Measurements from ENCODE around the gene ZNF280A.

Gene ZNF280A

DNA sequence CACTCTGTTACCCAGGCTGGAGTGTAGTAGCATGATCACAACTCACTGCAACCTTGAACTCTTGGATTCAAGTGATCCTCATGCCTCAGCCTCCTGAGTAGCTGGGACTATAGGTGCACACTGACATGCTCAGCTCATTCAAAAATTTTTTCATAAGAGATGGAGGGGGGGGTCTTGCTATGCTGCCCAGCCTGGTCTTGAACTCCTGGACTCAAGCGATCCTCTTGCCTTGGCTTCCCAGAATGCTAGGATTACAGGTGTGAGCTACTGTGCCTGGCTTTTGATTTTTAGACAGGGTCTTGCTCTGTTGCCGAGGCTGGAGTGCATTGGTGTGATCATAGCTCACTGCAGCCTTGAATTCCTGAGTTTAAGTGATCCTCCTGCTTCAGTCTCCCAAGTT, 25.0 kb upstream of the ZNF280A start:
- Histone ChIP-seq H3K4me3 (replicated peaks; ENCODE audit: insufficient read depth, low read length) (no peak overlapping the region), H3K27me3 (ENCODE audit: insufficient read depth, poor library complexity, severe bottlenecking) (no peaks in the 10 kb centered on the region), H3K27ac (replicated peaks) (peak overlapping the region; percentile 58; the same call in 1 of the 2 replicates)
- DNase-seq (ENCODE audit: low read depth in 1 of 2, low spot score in 1 of 2) = no peak
- TF ChIP-seq, protein P1, sequence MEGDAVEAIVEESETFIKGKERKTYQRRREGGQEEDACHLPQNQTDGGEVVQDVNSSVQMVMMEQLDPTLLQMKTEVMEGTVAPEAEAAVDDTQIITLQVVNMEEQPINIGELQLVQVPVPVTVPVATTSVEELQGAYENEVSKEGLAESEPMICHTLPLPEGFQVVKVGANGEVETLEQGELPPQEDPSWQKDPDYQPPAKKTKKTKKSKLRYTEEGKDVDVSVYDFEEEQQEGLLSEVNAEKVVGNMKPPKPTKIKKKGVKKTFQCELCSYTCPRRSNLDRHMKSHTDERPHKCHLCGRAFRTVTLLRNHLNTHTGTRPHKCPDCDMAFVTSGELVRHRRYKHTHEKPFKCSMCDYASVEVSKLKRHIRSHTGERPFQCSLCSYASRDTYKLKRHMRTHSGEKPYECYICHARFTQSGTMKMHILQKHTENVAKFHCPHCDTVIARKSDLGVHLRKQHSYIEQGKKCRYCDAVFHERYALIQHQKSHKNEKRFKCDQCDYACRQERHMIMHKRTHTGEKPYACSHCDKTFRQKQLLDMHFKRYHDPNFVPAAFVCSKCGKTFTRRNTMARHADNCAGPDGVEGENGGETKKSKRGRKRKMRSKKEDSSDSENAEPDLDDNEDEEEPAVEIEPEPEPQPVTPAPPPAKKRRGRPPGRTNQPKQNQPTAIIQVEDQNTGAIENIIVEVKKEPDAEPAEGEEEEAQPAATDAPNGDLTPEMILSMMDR (IDR thresholded peaks at IDR 0.05; ENCODE audit: insufficient read depth, low read length) = no peak
- TF ChIP-seq SPI1 (IDR thresholded peaks at IDR 0.05; ENCODE audit: borderline replicate concordance, low read depth) (no peak), GABPA (IDR thresholded peaks at IDR 0.05; ENCODE audit: low read depth) (no peak), POLR2AphosphoS5 (IDR thresholded peaks at IDR 0.05; ENCODE audit: low read depth) (no peak)
- TF ChIP-seq, protein P2, sequence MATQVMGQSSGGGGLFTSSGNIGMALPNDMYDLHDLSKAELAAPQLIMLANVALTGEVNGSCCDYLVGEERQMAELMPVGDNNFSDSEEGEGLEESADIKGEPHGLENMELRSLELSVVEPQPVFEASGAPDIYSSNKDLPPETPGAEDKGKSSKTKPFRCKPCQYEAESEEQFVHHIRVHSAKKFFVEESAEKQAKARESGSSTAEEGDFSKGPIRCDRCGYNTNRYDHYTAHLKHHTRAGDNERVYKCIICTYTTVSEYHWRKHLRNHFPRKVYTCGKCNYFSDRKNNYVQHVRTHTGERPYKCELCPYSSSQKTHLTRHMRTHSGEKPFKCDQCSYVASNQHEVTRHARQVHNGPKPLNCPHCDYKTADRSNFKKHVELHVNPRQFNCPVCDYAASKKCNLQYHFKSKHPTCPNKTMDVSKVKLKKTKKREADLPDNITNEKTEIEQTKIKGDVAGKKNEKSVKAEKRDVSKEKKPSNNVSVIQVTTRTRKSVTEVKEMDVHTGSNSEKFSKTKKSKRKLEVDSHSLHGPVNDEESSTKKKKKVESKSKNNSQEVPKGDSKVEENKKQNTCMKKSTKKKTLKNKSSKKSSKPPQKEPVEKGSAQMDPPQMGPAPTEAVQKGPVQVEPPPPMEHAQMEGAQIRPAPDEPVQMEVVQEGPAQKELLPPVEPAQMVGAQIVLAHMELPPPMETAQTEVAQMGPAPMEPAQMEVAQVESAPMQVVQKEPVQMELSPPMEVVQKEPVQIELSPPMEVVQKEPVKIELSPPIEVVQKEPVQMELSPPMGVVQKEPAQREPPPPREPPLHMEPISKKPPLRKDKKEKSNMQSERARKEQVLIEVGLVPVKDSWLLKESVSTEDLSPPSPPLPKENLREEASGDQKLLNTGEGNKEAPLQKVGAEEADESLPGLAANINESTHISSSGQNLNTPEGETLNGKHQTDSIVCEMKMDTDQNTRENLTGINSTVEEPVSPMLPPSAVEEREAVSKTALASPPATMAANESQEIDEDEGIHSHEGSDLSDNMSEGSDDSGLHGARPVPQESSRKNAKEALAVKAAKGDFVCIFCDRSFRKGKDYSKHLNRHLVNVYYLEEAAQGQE (IDR thresholded peaks at IDR 0.05; ENCODE audit: insufficient replicate concordance, low read depth) = no peak

DNA sequence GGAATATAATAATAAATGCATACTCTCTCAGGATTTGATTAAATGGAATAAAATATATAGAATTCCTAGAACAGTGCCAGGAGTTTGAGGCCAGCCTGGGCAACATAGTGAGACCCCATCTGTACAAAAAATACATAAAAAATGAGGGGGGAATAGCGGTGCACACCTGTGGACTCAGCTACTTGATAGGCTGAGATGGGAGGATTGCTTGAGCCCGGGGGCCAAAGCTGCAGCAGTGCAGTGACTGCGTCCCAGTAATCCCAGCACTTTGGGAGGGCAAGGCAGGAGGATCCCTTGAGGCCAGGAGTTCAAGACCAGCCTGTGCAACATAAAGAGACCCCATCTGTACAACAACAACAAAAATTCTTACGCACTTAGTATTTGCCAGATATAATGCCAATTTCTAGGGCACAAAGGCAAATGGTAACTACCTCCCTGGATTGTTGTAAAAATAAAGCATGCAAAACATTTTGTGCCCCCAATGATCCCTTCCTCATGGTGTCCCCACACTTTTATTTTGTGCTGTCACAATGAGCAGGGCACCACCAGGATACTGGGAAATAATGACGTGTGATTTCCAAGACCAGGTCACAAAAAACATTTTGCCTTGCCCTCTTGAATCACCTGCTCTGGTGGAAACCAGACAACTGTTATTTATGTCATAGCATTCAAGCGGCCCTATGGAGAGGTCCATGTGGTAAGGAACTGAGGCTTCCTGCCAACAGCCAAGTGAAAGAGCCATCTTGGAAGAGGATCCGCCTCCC, 18.3 kb upstream of the ZNF280A start:
- Histone ChIP-seq H3K27ac (replicated peaks) (no peak overlapping the region), H3K27me3 (ENCODE audit: insufficient read depth, poor library complexity, severe bottlenecking) (no peaks in the 10 kb centered on the region), H3K4me3 (replicated peaks; ENCODE audit: insufficient read depth, low read length) (no peak overlapping the region)
- TF ChIP-seq SPI1 (IDR thresholded peaks at IDR 0.05; ENCODE audit: borderline replicate concordance, low read depth) = no peak
- TF ChIP-seq POLR2AphosphoS5 (IDR thresholded peaks at IDR 0.05; ENCODE audit: low read depth) = no peak
- TF ChIP-seq, protein P1 (IDR thresholded peaks at IDR 0.05; ENCODE audit: insufficient read depth, low read length) = no peak
- TF ChIP-seq GABPA (IDR thresholded peaks at IDR 0.05; ENCODE audit: low read depth) = no peak
- TF ChIP-seq, protein P2 (IDR thresholded peaks at IDR 0.05; ENCODE audit: insufficient replicate concordance, low read depth) = no peak
- no peak for DNase-seq (ENCODE audit: low read depth in 1 of 2, low spot score in 1 of 2)

DNA sequence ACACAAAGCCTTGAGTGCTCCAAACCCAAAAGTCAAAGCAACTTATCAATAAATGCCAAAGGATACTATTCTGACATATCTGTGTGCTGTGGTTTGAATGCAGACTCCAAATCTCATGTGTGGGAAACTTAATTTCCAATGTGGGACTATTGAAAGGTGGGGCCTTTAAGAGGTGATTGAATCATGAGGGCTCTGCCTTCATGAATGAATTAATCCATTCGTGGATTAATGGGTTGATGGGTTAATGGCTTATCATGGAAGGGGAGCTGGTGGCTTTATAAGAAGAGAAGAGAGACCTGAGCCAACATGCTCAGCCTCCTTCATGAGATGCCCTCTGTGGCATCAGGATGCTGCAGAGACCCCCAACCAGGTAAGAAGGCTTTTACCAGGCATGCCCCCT, 16.8 kb upstream of the ZNF280A start:
- H3K27ac ChIP-seq (replicated peaks) = no peak overlapping the region
- no peaks in the 10 kb centered on the region for H3K27me3 ChIP-seq (ENCODE audit: insufficient read depth, poor library complexity, severe bottlenecking)
- TF ChIP-seq POLR2AphosphoS5 (IDR thresholded peaks at IDR 0.05; ENCODE audit: low read depth) (no peak), SPI1 (IDR thresholded peaks at IDR 0.05; ENCODE audit: borderline replicate concordance, low read depth) (no peak), GABPA (IDR thresholded peaks at IDR 0.05; ENCODE audit: low read depth) (no peak)
- TF ChIP-seq, protein P2 (IDR thresholded peaks at IDR 0.05; ENCODE audit: insufficient replicate concordance, low read depth) = no peak
- TF ChIP-seq, protein P1 (IDR thresholded peaks at IDR 0.05; ENCODE audit: insufficient read depth, low read length) = no peak
- DNase-seq (ENCODE audit: low read depth in 1 of 2, low spot score in 1 of 2) = no peak
- no peak overlapping the region for H3K4me3 ChIP-seq (replicated peaks; ENCODE audit: insufficient read depth, low read length)

Data from HL-60 (cell line).